Activated gamma-delta T cell (primary cell): ENCODE measurements around the gene DNLZ.
"Not testable (repeated sequence)": the region's sequence is repeated elsewhere in the genome, so short reads cannot be mapped to it uniquely, and the experiment has no call there.

ENCODE experiments used
- DNase-seq: peaks from one replicate; lab custom pipeline; 2025; lab: John Stamatoyannopoulos, UW

DNLZ gene

GRCh38 chr9:136331030-136331429, 32.5 kb downstream of the DNLZ start:
- DNase-seq: no peak

GRCh38 chr9:136330406-136330990, 33.0 kb downstream of the DNLZ start:
- DNase-seq: no peak

- no peak for DNase-seq
Observed at GRCh38 chr9:136329636-136330405, 33.7 kb downstream of the DNLZ start.

- no peak for DNase-seq
Observed at GRCh38 chr9:136329211-136329627, 34.3 kb downstream of the DNLZ start.

- no peak for DNase-seq
Observed at GRCh38 chr9:136328622-136329041, 34.9 kb downstream of the DNLZ start.

GRCh38 chr9:136328011-136328621, 35.4 kb downstream of the DNLZ start:
- DNase-seq: no peak

GRCh38 chr9:136327304-136327974, 36.1 kb downstream of the DNLZ start, which contains the start of gene GPSM1:
GPSM1 (plus strand) TSS chr9:136327539; CDS start chr9:136327696, 157 bp downstream.
- DNase-seq: no peak

- no peak for DNase-seq
Observed at GRCh38 chr9:136326761-136327303, 36.7 kb downstream of the DNLZ start.

- DNase-seq: no peak
Observed at GRCh38 chr9:136326061-136326760, 37.3 kb downstream of the DNLZ start.

GRCh38 chr9:136325358-136325757, 38.2 kb downstream of the DNLZ start:
- no peak for DNase-seq

- DNase-seq: no peak
Observed at GRCh38 chr9:136324501-136325300, 38.8 kb downstream of the DNLZ start.

- DNase-seq: no peak
Observed at GRCh38 chr9:136323371-136323789, 40.2 kb downstream of the DNLZ start.

GRCh38 chr9:136322756-136323330, 40.7 kb downstream of the DNLZ start:
- DNase-seq: no peak

- DNase-seq: no peak
Observed at GRCh38 chr9:136321561-136321960, 42.0 kb downstream of the DNLZ start.

- DNase-seq: not testable (repeated sequence)
Observed at GRCh38 chr9:136320972-136321371, 42.6 kb downstream of the DNLZ start.

- DNase-seq: not testable (repeated sequence)
Observed at GRCh38 chr9:136319955-136320354, 43.6 kb downstream of the DNLZ start.

- not testable (repeated sequence) for DNase-seq
Observed at GRCh38 chr9:136319244-136319643, 44.3 kb downstream of the DNLZ start.

- DNase-seq: no peak
Observed at GRCh38 chr9:136318776-136319241, 44.7 kb downstream of the DNLZ start.

GRCh38 chr9:136318111-136318775, 45.3 kb downstream of the DNLZ start:
- DNase-seq: no peak

- DNase-seq: no peak
Observed at GRCh38 chr9:136317695-136318094, 45.8 kb downstream of the DNLZ start.
